ENCODE results near the gene OR2A25.

DNA sequence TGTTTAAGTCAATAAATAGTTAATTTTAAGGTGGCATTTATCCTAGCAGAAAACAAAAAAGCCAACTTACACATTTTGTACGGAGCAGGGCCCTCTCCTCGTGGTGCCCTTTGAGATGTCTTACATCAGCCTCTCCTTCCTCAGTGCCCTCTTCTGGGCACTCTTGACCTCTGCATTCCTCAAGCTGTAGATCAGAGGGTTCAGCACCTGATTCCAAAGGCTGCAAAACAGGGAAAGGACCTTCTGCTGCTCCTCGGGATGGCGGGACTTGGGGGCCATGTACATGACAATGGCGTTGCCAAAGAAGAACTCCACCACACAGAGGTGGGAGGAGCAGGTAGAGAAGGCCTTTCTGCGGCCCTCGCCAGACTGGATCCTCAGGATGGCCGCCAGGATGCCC, 48.7 kb downstream of the OR2A25 start:
- TF ChIP-seq CTCF (conservative IDR thresholded peaks at IDR 0.05 in 1 of 2, IDR thresholded peaks at IDR 0.05 in 1 of 2; ENCODE audit: extremely low read depth in 1 of 2, insufficient read depth in 1 of 2, low read depth in 1 of 2, low read length in 2 of 2) (no peak), EZH2 (IDR thresholded peaks at IDR 0.05; ENCODE audit: borderline replicate concordance, low read length) (no peak)
